HG02852 (cell line): ENCODE measurements around the gene CHCHD10.

Source experiments
- ATAC-seq: cut with Tn5 transposase; IDR thresholded peaks from one replicate; pipeline ENCODE4 v1.9.1; 2021; ENCODE audit warnings: mild to moderate bottlenecking, moderate library complexity; ENCODE audit not compliant: unreplicated experiment

Gene CHCHD10

GRCh38 chr22:23787910-23788309 lies 20.1 kb upstream of the CHCHD10 start:
- ATAC-seq, result no peak

GRCh38 chr22:23787600-23787896 lies 19.8 kb upstream of the CHCHD10 start:
- ATAC-seq, result no peak

- peak; percentile 72 for ATAC-seq
Observed at GRCh38 chr22:23786752-23787599, 19.2 kb upstream of the CHCHD10 start, which contains the start of gene SMARCB1. Gene SMARCB1, plus strand, starts transcription at chr22:23786966. Its CDS starts 204 bp downstream, at chr22:23787170.

- ATAC-seq, result no peak
Observed at GRCh38 chr22:23786261-23786710, 18.5 kb upstream of the CHCHD10 start.

- ATAC-seq, result no peak
Observed at GRCh38 chr22:23784215-23784732, 16.5 kb upstream of the CHCHD10 start.

GRCh38 chr22:23783265-23784150 lies 15.7 kb upstream of the CHCHD10 start:
- ATAC-seq, result no peak

GRCh38 chr22:23782703-23783102 lies 14.9 kb upstream of the CHCHD10 start:
- ATAC-seq, result no peak

- ATAC-seq, result no peak
Observed at GRCh38 chr22:23782252-23782651, 14.5 kb upstream of the CHCHD10 start.

GRCh38 chr22:23781511-23782183 lies 13.9 kb upstream of the CHCHD10 start:
- ATAC-seq, result no peak

- no peak for ATAC-seq
Observed at GRCh38 chr22:23781065-23781464, 13.3 kb upstream of the CHCHD10 start.

- ATAC-seq, result no peak
Observed at GRCh38 chr22:23780146-23780748, 12.5 kb upstream of the CHCHD10 start.

GRCh38 chr22:23779731-23780130 lies 12.0 kb upstream of the CHCHD10 start:
- ATAC-seq, result no peak

GRCh38 chr22:23779083-23779482 lies 11.3 kb upstream of the CHCHD10 start:
- no peak for ATAC-seq

- ATAC-seq, result no peak
Observed at GRCh38 chr22:23778577-23778900, 10.8 kb upstream of the CHCHD10 start.

- no peak for ATAC-seq
Observed at GRCh38 chr22:23777776-23778576, 10.2 kb upstream of the CHCHD10 start.

GRCh38 chr22:23775779-23776375 lies 8.1 kb upstream of the CHCHD10 start:
- ATAC-seq, result no peak

- no peak for ATAC-seq
Observed at GRCh38 chr22:23774922-23775436, 7.2 kb upstream of the CHCHD10 start.

- no peak for ATAC-seq
Observed at GRCh38 chr22:23774114-23774921, 6.5 kb upstream of the CHCHD10 start.
